Bone marrow (tissue), 2 donors: ENCODE data around the gene RELT.

Source experiments
- DNase-seq, 2 donors: peaks; one replicate each; lab custom pipeline; 2025; lab: John Stamatoyannopoulos, UW

Gene RELT

DNA sequence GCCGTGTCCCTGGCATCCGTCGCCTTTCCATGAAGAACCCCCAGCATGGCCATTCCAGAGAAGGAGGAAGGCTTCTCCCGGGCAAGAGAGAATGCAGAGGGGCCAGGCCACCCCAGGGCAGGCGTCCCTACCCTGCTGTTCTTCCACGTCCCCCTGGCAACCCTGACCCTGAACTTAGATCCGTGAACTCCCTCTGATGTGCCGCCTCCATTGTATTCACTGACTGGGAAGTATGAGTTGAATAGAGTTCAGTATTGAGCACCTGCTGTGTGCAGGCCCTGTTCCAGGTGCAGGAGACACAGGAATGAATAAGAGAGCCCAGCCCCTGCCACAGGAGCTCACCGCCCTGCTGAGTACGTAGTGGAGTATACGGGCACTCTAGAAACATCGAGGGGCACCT lies 29.1 kb upstream of the RELT start:
- DNase-seq = no peak

DNA sequence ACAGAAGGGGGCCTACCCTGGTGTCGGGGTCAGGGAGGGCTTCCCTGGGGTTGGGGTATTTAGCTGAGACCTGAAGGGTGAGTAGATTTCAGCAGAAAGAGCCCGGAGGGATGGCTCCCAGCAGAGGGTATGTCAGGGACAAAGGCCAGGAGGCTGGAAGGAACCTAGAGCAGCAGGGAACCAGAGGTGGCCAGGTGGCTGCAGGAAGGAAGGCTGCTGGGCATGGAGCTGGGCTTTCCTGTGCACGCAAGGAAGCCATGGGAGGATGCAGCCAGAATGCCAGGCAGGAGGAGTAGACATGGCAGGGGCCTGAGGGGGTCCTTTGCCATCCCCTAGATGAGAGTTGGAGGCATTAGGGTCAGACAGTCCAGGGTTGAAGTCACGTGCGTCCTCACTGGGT lies 27.4 kb upstream of the RELT start:
- DNase-seq = no peak

DNA sequence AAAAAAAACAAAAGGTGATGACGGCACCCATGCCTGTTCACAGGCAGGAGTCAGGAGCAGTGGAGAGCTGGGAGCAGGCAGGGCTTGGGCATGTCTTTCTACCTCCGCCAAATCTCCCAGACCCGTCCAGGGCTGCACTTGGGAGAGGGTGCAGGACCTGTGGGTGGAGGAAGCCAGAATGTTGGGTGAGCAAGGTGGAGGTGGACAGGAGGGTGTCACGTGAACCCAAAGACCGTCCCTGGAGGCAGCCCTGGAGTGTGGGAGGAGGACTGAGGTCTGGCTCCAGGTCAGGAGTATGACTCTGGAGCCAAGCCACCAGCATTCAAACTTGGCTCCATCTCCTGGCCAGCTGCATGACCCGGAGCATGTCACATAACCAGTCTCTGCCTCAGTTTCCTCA lies 26.6 kb upstream of the RELT start:
- no peak for DNase-seq

DNA sequence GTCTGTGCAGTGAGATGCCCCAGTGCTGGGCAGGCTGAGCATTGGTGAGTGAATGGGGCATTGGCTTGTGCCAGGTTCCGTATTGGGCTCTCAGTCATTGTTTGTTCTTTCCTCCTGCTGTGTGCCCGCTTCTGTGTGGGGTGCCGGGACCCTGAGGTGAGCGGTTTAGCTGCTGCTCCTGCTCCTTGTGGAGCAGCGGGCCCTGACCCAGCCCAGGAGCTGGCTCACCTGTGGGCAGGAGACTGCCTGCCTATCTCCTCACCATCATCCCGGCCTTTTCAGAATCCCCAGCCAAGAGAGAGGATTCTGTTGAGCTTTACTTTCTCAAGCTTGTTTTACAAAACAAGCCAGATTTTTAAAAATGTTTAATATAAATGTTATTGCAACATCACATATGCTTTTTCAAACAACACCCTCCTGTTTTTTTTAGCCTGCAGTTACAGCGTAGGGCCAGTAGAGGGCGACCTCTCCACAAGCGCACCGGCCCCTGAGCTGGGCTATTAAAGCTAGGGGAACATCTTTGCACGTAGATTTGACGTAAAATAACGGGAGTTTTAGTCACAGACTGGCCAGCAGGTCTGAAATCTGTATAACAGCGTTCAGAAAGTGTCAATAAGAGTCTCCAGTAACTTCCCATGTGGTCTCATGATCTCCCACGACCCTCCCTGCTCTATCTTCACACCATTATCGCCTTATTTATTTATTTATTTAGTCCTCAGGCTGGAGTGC lies 25.1 kb upstream of the RELT start:
- peak; percentile 5 to 77 for DNase-seq

DNA sequence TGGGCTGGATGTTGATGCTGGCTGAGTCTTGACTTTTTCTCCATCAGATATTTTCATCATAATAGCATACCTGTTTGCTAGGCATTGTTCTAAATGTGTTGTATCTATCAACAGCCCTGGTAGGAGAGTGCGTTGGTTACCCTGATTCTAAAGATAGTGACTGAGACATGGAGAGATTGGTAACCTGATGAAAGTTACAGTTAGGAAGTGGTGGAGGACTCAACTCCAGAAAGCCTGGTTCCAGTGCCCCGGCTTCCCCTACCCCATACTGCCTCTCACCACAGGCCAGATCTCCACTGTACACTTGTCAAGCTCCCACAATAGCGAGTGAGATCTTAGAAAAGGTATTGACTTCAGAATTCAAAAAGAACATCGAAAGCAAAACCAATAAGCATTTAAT lies 22.8 kb upstream of the RELT start:
- DNase-seq = no peak

DNA sequence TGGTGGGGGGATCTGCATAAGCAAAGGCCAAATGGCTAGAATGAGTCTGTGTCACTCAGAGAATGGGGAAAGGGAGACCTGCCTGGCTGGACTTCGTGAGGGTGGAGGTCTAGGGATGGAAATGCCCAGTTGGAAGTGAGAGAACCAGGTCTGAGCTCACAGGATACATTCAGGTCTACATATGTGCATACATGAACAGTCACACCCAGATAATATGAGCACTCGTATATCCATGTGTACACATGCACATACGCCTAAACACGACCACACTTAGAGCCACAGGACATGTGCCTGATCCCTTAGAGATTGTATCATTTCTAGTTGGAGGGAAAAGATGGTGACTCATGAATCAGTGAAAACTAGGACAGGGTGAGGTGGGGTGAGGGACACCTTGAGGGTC lies 21.1 kb upstream of the RELT start:
- DNase-seq = no peak

DNA sequence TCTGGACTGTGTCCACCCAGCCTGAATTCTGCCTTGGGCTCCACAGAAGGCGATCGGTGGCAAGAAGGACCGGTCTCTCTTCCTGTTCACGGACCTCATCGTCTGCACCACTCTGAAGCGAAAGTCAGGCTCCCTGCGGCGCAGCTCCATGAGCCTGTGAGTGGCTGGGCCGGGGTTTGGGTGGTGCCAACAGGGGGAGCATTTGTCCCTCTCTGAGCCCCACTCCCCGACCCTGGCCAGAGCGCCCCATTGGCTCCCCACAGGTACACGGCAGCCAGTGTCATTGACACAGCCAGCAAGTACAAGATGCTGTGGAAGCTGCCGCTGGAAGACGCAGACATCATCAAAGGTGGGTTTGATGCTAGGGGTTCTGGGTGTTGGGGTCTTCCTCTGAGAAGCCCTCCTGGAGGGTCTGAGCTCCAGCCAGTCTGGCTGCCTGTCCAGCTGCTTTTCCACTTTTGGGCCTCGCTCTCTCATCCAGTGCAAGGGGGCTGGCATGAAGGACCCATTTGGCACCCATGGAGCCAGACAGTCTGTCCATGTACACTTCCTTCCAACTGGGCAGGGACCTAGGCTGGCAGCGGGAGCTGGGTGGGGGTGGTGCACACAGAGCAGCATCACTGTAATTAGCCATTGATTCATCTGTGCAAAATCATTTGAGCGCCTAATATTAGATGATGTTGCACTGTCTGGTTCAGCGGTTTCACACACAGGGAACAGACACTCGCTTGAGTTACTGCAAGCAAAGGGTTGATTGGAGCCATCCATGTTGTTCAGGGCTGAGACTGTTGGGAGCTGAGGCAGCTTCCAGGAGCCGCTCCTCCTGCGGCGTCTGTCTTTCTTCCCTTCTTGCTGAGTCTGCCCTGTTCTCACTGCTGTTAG lies 19.0 kb upstream of the RELT start:
- no peak for DNase-seq

DNA sequence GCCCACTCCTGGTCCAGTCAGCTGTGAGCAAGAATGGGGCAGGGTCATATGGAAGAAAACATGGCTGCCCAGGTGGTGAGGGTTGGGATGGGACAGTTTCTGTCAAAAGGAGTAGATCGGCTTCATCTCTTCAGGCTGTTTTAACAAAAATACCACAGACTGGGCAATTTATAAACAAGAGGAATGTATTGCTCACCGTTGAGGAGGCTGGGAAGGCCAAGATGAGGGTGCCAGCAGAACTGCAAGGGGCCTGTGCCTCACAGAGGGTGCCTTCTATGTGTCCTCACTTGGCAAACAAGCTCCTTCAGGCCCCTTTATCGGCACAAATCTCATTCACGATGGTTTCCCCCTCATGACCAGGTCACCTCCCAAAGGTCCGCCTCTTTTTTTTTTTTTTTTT lies 18.1 kb upstream of the RELT start:
- DNase-seq = no peak

DNA sequence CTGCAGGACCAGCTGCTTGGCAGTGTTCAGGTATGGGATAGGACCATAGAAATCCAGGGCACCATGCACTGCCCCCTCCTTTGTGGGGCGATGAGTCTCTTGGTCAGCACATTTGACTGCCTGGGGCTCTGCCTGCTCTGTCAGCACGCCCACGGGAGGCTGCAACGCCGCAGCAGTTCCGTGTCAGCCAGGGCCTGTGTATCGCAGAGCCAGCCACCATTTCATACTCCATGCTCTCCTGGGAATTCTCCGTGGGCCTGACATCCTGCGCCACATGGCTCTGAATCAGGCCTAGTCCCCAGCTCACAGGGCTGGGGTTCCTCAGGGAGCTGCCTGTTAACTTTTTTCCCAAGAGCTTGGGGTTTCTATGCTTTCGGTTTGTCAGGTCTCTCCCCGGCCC lies 16.9 kb upstream of the RELT start:
- no peak for DNase-seq

DNA sequence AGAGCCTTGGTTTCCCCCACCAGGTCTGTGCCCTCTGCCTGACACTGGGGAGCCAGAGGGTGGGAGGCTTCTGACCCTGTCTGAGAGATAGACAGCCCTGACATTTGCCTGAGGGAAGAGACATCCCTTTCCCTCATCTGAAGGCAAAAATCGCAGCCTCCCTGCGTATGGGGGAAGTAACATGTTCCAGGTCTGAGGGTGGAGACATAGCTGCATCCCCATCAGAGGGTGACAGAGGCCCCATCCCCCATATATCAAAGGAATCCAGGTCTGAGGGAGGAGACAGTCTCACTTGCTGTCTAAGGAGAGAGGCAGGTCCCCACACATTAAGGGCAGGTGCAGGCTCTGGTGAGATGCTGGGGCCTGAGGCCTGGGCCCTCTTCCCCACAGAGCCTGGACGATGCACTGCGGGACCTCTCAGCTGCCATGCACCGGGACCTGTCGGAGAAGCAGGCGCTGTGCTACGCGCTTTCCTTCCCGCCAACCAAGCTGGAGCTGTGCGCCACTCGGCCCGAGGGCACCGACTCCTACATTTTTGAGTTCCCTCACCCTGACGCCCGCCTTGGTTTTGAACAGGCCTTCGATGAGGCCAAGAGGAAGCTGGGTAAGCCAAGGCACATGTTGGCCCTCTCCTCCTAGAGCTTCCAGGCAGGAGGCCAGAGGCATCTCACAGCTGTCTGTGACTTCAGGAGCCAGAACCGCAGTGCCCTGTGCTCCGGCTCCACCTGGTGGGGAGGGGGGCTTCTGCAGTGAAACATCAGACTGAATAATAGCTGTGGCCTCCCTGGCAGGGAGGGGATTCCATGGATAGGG lies 16.1 kb upstream of the RELT start:
- DNase-seq = no peak

DNA sequence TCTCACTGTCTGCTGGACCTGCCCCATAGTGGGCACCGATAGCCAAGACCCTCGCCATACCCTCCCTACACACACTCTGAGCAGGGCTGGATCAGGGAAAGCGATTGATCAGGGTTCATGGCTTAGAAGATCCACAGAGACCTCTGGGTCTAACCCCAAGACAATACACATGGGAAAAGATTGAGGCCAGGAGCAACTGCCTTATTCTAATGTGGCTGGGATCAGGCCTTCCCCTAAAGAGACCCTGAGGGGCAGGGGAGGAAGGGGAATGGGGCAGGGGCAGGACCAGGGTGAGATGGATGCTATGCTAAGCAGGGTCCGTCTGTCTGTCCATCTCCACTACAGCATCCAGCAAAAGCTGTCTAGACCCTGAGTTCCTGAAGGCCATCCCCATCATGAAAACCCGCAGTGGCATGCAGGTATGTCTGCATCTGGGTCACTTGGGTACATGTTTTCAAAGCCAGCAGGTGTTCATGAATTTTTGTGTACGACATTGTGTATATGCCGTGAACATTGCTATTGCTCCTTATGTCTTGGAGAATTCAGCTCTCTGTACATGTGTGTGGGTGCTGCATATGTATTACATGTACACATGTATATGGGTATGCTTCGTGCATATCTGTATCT lies 15.3 kb upstream of the RELT start:
- no peak for DNase-seq

DNA sequence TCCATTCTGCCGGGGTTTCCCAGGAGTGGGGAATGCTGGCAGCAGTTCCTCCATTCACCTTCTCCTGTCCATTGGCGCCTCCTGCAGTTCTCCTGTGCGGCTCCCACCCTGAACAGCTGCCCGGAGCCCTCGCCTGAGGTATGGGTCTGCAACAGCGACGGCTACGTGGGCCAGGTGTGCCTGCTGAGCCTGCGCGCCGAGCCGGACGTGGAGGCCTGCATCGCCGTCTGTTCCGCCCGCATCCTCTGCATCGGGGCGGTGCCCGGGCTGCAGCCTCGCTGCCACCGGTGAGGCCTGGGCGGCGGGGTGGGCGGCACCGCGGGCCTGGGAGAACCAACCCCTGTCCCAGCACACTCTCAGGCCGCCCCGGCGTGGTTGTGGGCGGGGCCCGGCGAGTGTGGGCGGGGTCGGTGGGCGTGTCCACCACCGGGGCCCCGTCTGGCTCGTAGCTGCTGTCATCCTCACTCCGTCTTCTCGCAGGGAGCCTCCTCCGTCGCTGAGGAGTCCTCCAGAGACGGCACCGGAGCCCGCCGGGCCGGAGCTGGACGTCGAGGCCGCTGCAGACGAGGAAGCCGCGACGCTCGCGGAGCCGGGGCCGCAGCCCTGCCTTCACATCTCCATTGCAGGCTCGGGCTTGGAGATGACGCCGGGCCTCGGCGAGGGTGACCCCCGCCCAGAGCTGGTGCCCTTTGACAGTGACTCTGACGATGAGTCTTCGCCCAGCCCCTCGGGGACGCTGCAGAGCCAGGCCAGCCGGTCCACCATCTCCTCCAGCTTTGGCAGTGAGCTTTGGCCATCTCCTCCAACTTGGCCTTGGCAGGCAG lies 14.0 kb upstream of the RELT start:
- DNase-seq = no peak

DNA sequence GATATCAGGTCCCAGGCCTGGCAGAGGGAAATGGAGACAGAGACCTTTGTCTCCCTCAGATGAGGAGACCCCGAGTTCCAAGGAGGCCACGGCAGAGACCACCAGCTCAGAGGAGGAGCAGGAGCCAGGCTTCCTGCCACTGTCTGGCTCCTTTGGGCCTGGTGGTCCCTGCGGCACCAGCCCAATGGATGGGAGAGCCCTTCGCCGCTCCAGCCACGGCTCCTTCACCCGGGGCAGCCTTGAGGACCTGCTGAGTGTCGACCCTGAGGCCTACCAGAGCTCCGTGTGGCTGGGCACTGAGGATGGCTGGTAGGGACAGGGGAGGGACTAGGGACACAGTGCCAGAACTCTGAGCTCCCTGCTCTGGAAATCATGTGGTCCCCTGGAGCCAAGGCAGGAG lies 13.1 kb upstream of the RELT start:
- no peak for DNase-seq

DNA sequence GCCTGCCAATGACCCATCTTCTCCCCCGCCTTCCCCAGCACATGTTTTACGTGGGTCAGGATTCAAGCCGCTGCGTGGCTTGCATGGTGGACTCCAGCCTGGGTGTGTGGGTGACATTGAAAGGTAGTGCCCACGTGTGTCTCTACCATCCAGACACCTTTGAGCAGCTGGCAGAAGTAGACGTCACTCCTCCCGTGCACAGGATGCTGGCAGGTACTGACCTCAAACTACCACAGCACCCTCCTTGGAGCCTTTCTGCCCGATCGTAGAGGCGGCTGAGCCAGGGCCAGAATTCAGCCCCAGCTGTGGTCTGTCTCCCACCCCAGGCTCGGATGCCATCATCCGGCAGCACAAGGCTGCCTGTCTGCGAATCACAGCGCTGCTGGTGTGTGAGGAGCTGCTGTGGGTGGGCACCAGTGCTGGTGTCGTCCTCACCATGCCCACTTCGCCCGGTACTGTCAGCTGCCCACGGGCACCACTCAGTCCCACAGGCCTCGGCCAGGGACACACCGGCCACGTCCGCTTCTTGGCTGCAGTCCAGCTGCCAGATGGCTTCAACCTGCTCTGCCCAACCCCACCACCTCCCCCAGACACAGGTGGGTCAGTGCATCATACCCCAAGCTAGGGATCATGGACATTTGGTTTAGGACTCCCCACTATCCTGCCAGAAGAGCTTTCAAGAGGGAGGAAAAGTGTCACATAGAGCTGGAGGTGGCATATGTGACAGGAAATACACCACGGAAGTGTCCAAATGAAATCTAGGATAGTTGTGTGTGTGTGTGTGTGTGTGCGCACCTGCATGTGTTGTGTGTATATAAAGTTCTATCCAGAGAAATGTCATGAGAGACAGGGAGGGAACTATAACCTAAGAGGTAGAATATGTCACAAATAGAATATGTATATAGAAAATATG lies 10.6 kb upstream of the RELT start:
- DNase-seq = no peak

DNA sequence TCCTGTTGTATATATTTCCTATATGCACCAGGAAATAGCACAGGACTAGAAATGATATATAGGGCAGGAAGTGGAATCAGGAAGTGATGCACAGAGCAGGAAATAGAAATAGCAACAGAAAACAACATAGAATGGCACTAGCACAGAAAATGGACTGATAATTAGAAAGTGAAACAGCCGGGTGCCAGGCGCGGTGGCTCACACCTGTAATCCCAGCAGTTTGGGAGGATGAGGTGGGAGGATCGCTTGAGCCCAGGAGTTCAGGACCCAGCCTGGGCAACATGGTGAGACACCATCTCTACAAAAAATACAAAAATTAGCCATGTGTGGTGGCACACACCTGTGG lies 10.0 kb upstream of the RELT start:
- DNase-seq = no peak

DNA sequence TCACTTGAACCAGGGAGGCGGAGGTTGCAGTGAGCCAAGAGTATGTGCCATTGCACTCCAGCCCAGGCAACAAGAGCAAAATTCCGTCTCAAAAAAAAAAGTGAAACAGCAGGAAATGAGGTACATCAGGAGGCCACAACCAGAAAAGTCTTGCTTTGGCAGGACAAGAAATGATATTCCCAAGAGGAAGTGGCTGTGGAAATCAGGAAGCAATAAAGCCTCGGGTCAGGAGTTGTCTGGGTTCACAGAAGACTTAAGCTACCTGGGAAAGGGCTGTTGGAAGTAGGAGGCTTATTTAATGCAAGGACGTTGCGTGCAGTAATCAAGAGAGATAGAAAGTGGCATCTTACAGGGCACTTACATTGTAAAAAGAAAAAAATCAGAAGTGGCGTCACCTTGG lies 9.2 kb upstream of the RELT start:
- DNase-seq = no peak

DNA sequence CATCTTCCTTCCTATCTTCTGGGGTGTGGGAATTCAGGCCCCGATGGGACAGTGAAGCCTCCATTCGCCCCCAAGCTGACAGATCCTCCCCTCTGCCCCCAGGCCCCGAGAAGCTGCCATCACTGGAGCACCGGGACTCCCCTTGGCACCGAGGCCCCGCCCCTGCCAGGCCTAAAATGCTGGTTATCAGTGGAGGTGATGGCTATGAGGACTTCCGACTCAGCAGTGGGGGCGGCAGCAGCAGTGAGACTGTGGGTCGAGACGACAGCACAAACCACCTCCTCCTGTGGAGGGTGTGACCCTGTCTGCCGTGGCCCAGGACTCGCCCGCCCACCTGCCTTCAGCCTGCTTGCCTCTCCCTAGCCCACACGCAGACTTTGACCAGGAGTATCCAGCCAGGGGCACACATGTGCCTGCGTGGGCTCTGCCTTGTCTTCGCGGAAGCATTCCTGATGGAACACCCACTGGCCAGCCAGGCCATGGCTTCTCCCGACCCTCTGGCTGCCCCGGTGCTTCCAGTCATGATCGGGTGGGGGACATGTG lies 8.6 kb upstream of the RELT start:
- no peak for DNase-seq

DNA sequence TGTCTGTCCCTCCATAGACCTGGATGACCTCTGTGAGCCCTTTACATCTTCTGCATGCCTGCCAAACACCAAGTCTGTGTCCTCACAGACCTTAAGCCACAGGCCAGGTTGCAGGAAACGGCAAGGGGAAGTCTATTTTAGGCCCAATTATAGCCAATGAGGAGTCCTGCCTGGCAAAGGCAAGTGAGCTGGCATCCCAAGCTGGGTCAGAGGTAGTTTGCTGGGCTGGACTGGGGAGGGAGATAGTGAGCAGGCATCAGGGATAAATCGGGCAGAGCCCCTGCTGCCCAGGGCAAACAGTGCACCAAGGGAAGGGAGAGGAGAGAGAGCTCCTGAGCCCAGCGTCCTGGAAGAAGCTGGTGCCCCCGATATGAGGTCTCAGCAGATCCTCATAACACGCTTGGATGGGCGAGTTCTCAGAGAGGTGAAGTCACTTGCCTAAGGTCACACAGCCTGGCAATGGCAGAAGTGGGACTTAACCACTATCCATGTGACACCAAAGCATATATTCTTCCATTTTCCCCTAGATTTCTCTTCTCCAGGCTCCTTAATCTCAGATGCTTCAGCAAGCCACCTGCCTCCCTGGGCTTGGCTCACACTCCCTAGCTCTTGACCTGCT lies 3.7 kb upstream of the RELT start:
- no peak for DNase-seq

DNA sequence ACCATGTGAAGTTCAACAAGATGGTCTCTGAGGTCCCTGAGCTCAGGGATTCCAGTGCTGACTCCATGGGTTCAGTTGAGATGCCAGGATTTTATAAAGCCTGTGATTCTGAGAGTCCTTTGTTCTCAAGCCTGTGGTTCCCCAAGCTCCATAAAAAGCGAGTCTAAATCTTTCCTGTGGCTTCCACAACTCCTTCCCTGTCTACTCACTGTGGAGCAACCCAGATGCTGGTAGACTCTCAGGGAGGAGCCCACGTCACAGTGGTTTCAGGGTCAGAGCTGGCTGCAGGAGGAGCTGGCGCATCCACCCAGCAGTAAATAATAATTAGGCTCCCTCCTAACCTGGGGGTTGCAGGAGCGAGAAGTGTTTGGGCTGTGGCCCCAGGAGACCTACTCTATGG lies 2.0 kb upstream of the RELT start:
- DNase-seq = no peak

DNA sequence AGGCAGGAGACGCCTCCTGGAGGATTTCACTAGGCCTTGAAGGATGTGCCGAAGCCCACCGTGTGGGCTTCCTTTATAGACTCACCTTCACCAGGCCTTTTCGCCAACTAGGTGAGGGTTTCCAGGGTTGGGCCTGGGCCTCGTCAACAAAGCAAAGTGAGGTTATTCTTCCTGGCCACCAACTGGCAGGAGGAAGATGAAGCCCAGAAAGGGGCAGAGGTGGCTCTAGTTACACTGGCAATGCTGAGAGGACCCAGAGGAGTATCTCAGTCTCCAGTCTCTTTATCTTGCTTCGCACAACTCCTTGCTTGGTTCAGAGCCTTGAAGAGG lies 404 bp upstream of the RELT start:
- no peak for DNase-seq
